Epithelial cell of esophagus (primary cell): ENCODE results near the gene MCTS1.

Source experiments
- DNase-seq: peaks from one replicate; pipeline ENCODE4 v3.0.0; 2010; ENCODE audit warnings: low read depth
- H3K4me3 ChIP-seq: 2 replicates; pipeline ENCODE4 v1.5.1; 2011; ENCODE audit warnings: mild to moderate bottlenecking, low read length, control low read depth
- TF ChIP-seq, protein P1 (sequence below): IDR thresholded peaks from 2 replicates; pipeline ENCODE4 v1.5.1; 2011; ENCODE audit warnings: low read depth, mild to moderate bottlenecking, low read length, control low read depth, inconsistent platforms; ENCODE audit not compliant: insufficient read depth; ENCODE audit errors: missing control alignments

The MCTS1 gene

DNA sequence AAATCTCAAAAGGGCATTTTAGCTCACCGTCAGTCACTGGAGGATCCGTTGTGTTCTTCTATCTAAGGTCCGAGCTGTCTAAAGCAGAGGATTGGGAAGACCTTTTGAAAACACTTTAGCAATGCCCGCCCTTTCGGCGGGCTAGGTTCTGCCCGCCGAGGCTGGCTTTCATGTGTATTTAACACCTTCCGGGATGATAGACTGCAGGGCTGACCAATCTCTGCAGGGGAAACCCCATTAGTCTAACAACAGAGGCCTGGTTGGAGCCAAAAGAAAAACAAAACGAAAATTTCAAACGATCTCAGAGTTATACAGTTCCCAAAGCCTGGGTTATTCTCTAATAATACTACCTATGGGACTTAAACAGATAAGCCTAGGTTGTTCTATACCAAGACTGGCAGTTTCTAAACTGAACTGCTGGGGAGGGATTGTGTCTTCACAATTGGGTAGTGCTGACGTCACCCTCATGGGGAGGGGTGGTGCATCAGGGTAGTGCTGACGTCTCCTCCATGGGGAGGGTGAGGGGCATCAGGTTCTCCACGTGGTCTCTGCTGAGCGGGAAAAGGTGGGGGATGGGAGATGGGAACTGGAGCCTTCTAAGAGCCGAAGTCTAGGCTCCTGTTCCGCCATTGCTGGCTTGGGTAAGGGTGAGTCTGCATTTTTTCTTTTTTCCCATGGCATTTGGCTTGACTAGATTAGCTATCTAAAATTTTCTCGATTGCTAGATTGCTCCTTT, 28.4 kb upstream of the MCTS1 start:
- H3K4me3 ChIP-seq = no peak overlapping the region
- DNase-seq = no peak
- TF ChIP-seq, protein P1, sequence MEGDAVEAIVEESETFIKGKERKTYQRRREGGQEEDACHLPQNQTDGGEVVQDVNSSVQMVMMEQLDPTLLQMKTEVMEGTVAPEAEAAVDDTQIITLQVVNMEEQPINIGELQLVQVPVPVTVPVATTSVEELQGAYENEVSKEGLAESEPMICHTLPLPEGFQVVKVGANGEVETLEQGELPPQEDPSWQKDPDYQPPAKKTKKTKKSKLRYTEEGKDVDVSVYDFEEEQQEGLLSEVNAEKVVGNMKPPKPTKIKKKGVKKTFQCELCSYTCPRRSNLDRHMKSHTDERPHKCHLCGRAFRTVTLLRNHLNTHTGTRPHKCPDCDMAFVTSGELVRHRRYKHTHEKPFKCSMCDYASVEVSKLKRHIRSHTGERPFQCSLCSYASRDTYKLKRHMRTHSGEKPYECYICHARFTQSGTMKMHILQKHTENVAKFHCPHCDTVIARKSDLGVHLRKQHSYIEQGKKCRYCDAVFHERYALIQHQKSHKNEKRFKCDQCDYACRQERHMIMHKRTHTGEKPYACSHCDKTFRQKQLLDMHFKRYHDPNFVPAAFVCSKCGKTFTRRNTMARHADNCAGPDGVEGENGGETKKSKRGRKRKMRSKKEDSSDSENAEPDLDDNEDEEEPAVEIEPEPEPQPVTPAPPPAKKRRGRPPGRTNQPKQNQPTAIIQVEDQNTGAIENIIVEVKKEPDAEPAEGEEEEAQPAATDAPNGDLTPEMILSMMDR = no peak

DNA sequence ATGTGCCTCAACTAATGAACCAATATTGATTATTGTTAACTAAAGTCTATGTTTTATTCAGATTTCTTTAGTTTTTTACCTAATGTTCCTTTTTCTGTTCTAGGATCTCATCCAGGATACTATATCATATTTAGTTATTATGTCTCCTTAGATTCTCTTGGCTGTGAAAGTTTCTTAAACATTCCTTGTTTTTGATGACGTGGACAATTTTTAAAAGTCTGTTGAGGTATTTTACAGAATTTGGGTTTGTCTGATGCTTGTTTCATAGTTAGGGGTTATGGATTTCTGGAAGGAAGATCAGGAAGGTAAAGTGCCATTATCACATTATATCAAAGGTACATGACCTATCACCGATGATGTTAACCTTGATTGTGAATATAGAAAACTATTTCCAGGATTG, 18.2 kb upstream of the MCTS1 start:
- TF ChIP-seq, protein P1 = no peak
- no peak overlapping the region for H3K4me3 ChIP-seq
- DNase-seq = no peak

DNA sequence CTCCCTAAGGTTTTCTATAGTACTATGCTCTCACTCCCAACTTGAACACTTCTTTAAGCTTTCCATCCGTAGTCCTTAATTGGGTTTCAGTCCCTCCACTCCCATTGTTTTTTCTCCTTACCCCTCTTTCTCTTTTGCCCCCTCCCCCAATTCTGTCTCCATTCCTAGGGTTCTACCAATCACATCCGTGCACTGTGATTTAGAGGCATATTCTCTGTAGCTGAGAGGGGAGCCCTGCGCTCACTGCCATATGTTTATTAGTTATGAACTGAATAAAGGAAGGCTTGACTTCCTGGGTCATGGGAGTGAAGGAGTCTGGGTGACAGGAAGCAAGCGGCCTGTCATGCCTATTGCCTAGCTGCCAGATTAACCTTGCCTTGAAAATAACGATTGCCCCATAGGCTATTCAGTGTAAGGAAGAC, 471 bp downstream of the MCTS1 start:
- TF ChIP-seq, protein P1 = no peak
- peak; percentile 44 for DNase-seq
- H3K4me3 ChIP-seq = peak overlapping the region; percentile 76

DNA sequence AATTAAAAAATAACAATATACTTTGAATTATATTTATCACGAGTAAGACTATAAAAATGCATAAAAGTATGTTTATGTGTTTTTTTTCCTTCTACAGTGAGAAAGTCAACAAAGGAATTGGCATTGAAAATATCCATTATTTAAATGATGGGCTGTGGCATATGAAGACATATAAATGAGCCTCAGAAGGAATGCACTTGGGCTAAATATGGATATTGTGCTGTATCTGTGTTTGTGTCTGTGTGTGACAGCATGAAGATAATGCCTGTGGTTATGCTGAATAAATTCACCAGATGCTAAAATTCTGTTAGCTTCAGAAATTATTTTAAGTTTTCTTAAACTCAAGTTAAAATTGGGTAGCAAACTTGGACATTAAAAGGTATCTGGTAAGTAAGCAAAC, 8.2 kb downstream of the MCTS1 start:
- TF ChIP-seq, protein P1 = no peak
- no peak for DNase-seq
- H3K4me3 ChIP-seq = no peak overlapping the region

DNA sequence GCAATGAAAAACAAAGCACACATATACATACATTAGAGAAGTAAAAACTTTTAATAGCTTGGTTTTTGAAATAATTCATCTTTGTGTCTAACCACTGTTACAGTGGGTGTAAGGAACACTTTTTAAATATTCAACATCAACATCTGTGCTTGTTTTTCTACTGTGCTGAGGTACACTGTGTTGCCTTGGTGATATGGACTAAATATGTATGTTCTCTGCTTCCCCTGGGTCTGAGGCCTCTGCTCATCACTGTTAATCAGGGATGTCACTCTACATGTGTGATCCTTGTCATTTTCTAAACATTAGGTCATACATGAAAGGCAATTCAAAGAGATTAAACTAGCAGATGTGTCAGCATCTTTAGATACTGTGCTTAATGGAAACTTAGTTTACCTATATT, 10.9 kb downstream of the MCTS1 start:
- TF ChIP-seq, protein P1 = no peak
- no peak overlapping the region for H3K4me3 ChIP-seq
- DNase-seq = no peak

DNA sequence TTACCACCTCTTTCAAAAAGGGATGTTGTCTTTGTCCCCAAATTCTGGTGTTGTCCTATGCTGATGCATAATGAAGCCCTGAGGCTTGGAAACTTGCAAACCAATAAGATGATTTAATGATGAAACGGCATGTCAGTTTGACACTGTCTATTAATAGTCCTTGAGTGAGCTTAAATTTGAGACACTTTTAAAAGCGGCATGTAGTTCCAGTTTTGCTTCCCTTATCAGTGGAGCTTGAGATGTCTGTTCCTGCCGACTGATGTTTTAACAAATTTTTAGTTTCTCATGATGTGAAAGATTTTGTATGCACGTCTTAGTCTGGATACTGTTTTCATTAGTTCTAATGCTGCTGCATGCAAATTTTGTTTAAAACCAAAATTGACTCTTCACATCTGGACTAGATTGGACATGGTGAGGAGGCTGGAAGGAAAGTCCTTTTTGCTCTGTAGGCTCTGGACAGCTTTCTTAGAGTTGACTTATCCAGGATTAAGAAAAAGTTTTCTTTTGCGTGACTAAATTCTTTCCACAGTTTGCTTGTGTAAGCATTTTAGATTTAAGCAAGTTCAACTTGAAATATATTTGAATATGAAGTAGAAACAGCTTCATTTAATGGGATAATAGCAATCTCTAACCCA, 14.2 kb downstream of the MCTS1 start:
- H3K4me3 ChIP-seq = no peak overlapping the region
- no peak for DNase-seq
- TF ChIP-seq, protein P1 = no peak
